ENCODE results near the gene CASTOR1.

The CASTOR1 gene

GRCh38 chr22:30244066-30244465 lies 45.2 kb downstream of the CASTOR1 start:
- DNase-seq, result no peak

GRCh38 chr22:30243661-30244060 lies 45.6 kb downstream of the CASTOR1 start:
- no peak for DNase-seq

GRCh38 chr22:30241576-30242371 lies 47.5 kb downstream of the CASTOR1 start:
- no peak for DNase-seq

- DNase-seq, result no peak
Observed at GRCh38 chr22:30240541-30241417, 48.5 kb downstream of the CASTOR1 start.

- no peak for DNase-seq
Observed at GRCh38 chr22:30239488-30240405, 49.6 kb downstream of the CASTOR1 start.

- no peak for DNase-seq
Observed at GRCh38 chr22:30238661-30239487, 50.4 kb downstream of the CASTOR1 start.

GRCh38 chr22:30238136-30238535 lies 51.2 kb downstream of the CASTOR1 start:
- DNase-seq, result no peak

GRCh38 chr22:30236875-30237274 lies 52.4 kb downstream of the CASTOR1 start:
- no peak for DNase-seq

GRCh38 chr22:30235687-30236170 lies 53.6 kb downstream of the CASTOR1 start:
- no peak for DNase-seq
